ENCODE data around the gene KIFC3.

Gene KIFC3

DNA sequence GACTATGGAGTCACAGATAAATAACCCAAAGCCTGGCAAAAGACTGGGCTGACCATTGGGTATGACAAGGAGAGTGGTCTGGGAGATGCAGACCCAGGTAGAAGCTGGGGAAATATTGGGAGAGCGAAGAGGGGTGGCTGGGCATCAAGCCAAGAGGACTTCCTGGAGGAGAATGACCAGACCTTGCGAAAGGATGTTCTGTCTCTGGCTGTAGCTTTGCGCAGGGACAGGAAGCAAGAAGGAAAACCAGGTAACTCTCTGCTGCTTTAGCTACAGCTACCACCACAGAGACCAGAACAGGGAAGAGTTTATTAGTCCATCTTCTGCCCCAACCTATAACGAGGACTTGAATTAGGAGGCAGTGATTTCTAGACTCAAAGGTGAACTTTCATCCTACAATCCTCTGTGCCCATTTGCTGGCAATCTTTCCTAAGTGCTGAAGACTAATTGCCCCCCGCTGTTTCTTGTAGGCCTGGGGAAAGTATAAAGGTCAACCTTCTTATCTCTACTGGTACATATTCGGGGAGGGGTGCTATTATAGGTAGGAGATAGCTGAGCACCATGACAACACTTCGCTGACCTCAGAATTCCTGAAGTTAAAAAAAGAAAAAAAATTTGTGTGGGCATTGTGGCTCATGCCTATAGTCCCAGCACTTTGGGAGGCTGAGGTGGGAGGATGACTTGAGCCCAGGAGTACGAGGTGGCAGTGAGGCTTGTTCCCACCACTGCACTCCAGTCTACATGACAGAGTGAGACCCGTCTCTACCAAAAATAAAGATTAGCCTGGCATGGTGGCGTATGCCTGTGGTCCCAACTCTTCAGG lies 19.1 kb upstream of the KIFC3 start:
- Histone ChIP-seq H3F3A (ENCODE audit: control insufficient read depth, insufficient read depth) (no peaks in the 10 kb centered on the region), H3K4me1 (ENCODE audit: control insufficient read depth, low read length) (no peaks in the 10 kb centered on the region), H3K4me3 (ENCODE audit: low read length) (no peak overlapping the region)

DNA sequence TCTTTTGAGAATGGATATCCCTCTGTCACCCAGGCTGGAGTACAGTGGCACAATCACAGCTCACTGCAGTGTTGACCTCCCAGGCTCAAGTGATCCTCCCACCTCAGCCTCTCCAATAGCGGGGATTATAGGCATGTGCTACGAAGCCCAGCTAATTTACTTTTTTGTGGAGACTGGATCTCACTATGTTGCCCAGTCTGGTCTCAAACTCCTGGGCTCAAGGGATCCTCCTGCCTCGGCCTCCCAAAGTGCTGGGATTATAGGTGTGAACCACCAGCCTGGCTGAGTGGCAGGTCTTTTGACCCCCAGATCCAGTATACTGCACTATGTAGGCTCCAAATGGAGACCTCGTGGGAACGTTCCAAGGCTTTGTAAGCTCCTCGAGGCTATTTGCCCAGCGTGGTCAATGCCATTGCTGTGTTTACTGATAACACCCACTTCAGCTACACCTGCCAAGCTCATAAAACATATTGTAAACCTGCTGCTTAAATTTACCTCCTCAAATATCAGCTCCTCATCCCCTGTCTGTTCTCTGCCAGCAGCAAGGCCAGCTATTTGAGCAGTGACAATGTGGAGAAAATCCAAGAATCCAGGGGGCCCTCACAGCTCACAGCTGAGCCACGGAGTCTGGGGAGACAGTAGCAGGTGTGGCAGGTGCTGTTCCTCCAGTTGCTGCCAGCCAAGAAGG lies 16.2 kb upstream of the KIFC3 start:
- no peaks in the 10 kb centered on the region for H4K20me1 ChIP-seq (ENCODE audit: control insufficient read depth, insufficient read depth, low read depth, low read length)
- H3K4me2 ChIP-seq (ENCODE audit: low read length) = no peak overlapping the region
- H3K79me2 ChIP-seq (ENCODE audit: control insufficient read depth, low read length) = no peaks in the 10 kb centered on the region
- H3K4me1 ChIP-seq (ENCODE audit: control insufficient read depth, low read length) = no peaks in the 10 kb centered on the region
- H3K9me2 ChIP-seq (replicated peaks; ENCODE audit: control insufficient read depth, low read length) = no peaks in the 10 kb centered on the region
- no peaks in the 10 kb centered on the region for H3F3A ChIP-seq (ENCODE audit: control insufficient read depth, insufficient read depth)
- no peak overlapping the region for H3K27ac ChIP-seq (ENCODE audit: low read depth, low read length)
- H3K27me3 ChIP-seq (ENCODE audit: control insufficient read depth, low read length) = 0 out of 2 replicates have a peak, but pooled peaks cover 3% of the 10 kb centered on the region
- TF ChIP-seq EZH2phosphoT487 (IDR thresholded peaks at IDR 0.05; ENCODE audit: borderline replicate concordance, low read length) = no peak
- TF ChIP-seq, protein P1, sequence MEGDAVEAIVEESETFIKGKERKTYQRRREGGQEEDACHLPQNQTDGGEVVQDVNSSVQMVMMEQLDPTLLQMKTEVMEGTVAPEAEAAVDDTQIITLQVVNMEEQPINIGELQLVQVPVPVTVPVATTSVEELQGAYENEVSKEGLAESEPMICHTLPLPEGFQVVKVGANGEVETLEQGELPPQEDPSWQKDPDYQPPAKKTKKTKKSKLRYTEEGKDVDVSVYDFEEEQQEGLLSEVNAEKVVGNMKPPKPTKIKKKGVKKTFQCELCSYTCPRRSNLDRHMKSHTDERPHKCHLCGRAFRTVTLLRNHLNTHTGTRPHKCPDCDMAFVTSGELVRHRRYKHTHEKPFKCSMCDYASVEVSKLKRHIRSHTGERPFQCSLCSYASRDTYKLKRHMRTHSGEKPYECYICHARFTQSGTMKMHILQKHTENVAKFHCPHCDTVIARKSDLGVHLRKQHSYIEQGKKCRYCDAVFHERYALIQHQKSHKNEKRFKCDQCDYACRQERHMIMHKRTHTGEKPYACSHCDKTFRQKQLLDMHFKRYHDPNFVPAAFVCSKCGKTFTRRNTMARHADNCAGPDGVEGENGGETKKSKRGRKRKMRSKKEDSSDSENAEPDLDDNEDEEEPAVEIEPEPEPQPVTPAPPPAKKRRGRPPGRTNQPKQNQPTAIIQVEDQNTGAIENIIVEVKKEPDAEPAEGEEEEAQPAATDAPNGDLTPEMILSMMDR (IDR thresholded peaks at IDR 0.05; ENCODE audit: low read depth, low read length, poor library complexity, severe bottlenecking) = no peak
- H3K4me3 ChIP-seq (ENCODE audit: low read length) = no peak overlapping the region
- H3K9me3 ChIP-seq (ENCODE audit: control insufficient read depth, insufficient read depth, low read length) = no peaks in the 10 kb centered on the region
- no peaks in the 10 kb centered on the region for H3K36me3 ChIP-seq (ENCODE audit: control insufficient read depth, low read length)

More for the DNA sequence above, 19.1 kb upstream of the KIFC3 start:
- TF ChIP-seq EZH2phosphoT487 (IDR thresholded peaks at IDR 0.05; ENCODE audit: borderline replicate concordance, low read length) = no peak
- TF ChIP-seq, protein P1 (IDR thresholded peaks at IDR 0.05; ENCODE audit: low read depth, low read length, poor library complexity, severe bottlenecking) = no peak
- Histone ChIP-seq H3K27ac (ENCODE audit: low read depth, low read length) (no peak overlapping the region), H3K36me3 (ENCODE audit: control insufficient read depth, low read length) (no peaks in the 10 kb centered on the region), H3K27me3 (ENCODE audit: control insufficient read depth, low read length) (0 out of 2 replicates have a peak, but pooled peaks cover 3% of the 10 kb centered on the region), H3K4me2 (ENCODE audit: low read length) (no peak overlapping the region), H3K9me3 (ENCODE audit: control insufficient read depth, insufficient read depth, low read length) (no peaks in the 10 kb centered on the region), H3K9me2 (replicated peaks; ENCODE audit: control insufficient read depth, low read length) (no peaks in the 10 kb centered on the region), H3K79me2 (ENCODE audit: control insufficient read depth, low read length) (no peaks in the 10 kb centered on the region), H4K20me1 (ENCODE audit: control insufficient read depth, insufficient read depth, low read depth, low read length) (no peaks in the 10 kb centered on the region)

DNA sequence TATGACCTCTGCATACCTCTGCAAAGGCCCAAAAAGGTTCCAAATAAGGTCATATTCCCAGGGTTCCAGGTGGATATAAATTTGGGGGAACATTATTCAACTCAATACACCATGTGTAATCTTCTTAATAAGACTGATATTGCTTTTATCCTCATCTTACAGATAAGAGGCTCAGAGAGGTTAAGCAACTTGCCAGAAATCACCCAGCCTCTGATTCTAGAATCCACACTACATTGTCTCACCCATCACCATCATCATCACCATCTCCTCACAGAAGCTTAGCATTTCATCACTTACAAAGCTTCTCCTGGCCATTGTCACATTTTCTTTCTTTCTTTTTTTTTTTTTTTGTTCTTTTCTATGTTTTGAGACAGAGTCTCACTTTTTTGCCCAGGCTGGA lies 15.4 kb upstream of the KIFC3 start:
- H3K4me3 ChIP-seq (ENCODE audit: low read length) = no peak overlapping the region
- H3K4me1 ChIP-seq (ENCODE audit: control insufficient read depth, low read length) = no peaks in the 10 kb centered on the region

More for the DNA sequence above, 15.4 kb upstream of the KIFC3 start:
- no peaks in the 10 kb centered on the region for H3F3A ChIP-seq (ENCODE audit: control insufficient read depth, insufficient read depth)
- no peak overlapping the region for H3K4me2 ChIP-seq (ENCODE audit: low read length)
- H3K36me3 ChIP-seq (ENCODE audit: control insufficient read depth, low read length) = no peaks in the 10 kb centered on the region
- no peaks in the 10 kb centered on the region for H4K20me1 ChIP-seq (ENCODE audit: control insufficient read depth, insufficient read depth, low read depth, low read length)
- no peaks in the 10 kb centered on the region for H3K79me2 ChIP-seq (ENCODE audit: control insufficient read depth, low read length)
- no peaks in the 10 kb centered on the region for H3K9me3 ChIP-seq (ENCODE audit: control insufficient read depth, insufficient read depth, low read length)
- no peak overlapping the region for H3K27ac ChIP-seq (ENCODE audit: low read depth, low read length)
- no peak for TF ChIP-seq EZH2phosphoT487 (IDR thresholded peaks at IDR 0.05; ENCODE audit: borderline replicate concordance, low read length)
- TF ChIP-seq, protein P1 (IDR thresholded peaks at IDR 0.05; ENCODE audit: low read depth, low read length, poor library complexity, severe bottlenecking) = no peak
- H3K27me3 ChIP-seq (ENCODE audit: control insufficient read depth, low read length) = 0 out of 2 replicates have a peak, but pooled peaks cover 3% of the 10 kb centered on the region
- H3K9me2 ChIP-seq (replicated peaks; ENCODE audit: control insufficient read depth, low read length) = no peaks in the 10 kb centered on the region

All from DOHH2 (cell line).